Effector memory CD4-positive, alpha-beta T cell (primary cell): ENCODE results near the gene HOATZ.

Experiments used
- DNase-seq, 3 donors: peaks; one replicate each; pipeline ENCODE4 v3.0.0-alpha.2; 2020
- H3K27ac ChIP-seq: 2 replicates; pipeline ENCODE4 v1.7.0; 2013; ENCODE audit warnings: mild to moderate bottlenecking, low read length, moderate library complexity; ENCODE audit not compliant: insufficient read depth, poor library complexity, severe bottlenecking
- H3K27me3 ChIP-seq: replicated peaks from 2 replicates; pipeline ENCODE4 v1.7.0; 2013; ENCODE audit warnings: mild to moderate bottlenecking, low read length; ENCODE audit not compliant: insufficient read depth, control insufficient read depth, poor library complexity, severe bottlenecking
- H3K36me3 ChIP-seq: 2 replicates; pipeline ENCODE4 v1.7.0; 2013; ENCODE audit warnings: mild to moderate bottlenecking, low read length, moderate library complexity; ENCODE audit not compliant: control insufficient read depth, insufficient read depth
- H3K4me1 ChIP-seq: 2 replicates; pipeline ENCODE4 v1.7.0; 2013; ENCODE audit warnings: low read length, mild to moderate bottlenecking; ENCODE audit not compliant: control insufficient read depth, insufficient read depth, poor library complexity, severe bottlenecking
- H3K4me3 ChIP-seq: 2 replicates; pipeline ENCODE4 v1.7.0; 2013; ENCODE audit warnings: low read length, low read depth, mild to moderate bottlenecking; ENCODE audit not compliant: insufficient read depth, poor library complexity, severe bottlenecking
- H3K9me3 ChIP-seq: 2 replicates; pipeline ENCODE4 v1.7.0; 2013; ENCODE audit warnings: mild to moderate bottlenecking, low read length, moderate library complexity; ENCODE audit not compliant: control insufficient read depth

HOATZ gene

DNA sequence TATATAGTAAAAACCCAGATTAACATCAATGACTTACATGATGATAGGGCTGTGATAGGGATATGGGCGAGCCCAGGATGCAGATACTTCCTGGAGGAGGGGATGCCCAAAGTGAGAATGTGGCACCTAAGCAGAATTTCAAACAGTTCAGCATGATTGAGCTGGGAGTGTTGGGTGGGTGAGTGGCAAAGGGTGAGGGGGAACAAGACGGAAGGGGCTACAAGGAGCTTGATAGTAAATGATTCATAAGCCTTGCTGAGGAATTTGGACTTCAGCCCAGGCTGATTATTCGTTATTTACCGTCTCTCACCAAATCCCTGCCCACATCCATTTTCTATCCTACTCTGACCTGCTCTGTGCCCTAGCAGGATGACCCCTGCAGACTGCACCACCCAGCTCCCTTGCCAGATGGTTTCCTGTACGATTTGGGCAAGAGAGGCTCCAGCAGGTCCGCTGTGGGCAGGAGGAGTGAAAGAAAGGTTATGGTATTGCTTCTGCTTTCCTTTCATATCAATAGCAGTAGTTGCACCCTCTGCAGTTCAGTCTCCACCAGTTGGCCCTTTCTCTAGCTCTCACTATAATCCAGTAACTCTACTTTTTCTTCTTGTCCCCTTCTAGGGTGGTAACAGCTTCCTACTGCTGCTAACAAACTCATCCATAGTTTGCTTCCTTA lies 57.4 kb downstream of the HOATZ start:
- no peaks in the 10 kb centered on the region for H3K27me3 ChIP-seq
- H3K36me3 ChIP-seq: no peaks in the 10 kb centered on the region
- no peaks in the 10 kb centered on the region for H3K9me3 ChIP-seq
- DNase-seq: no peak
- H3K4me3 ChIP-seq: no peak overlapping the region
- no peaks in the 10 kb centered on the region for H3K4me1 ChIP-seq
- H3K27ac ChIP-seq: no peak overlapping the region

DNA sequence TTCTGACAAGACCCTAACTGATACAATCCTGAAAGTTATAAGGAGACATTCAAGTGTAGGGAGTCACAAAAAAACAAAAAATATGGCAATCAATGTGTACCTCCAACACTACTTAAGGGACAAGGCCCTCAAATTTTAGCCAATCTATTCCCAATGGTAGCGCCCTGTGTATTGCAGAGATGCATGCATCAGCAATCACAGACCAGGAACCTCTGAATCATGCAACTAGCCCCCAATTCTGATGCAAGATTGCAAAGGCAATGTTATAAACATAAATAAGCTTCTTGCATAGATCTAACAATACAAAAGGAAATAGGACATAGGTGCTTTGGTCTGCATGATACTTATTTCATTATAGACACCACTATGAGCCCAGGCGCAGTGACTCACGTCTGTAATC lies 58.0 kb downstream of the HOATZ start:
- no peaks in the 10 kb centered on the region for H3K4me1 ChIP-seq
- no peak overlapping the region for H3K27ac ChIP-seq
- DNase-seq: no peak
- no peaks in the 10 kb centered on the region for H3K36me3 ChIP-seq
- H3K27me3 ChIP-seq: no peaks in the 10 kb centered on the region
- no peaks in the 10 kb centered on the region for H3K9me3 ChIP-seq
- no peak overlapping the region for H3K4me3 ChIP-seq

- H3K4me3 ChIP-seq: no peak overlapping the region
- no peak for DNase-seq
- no peak overlapping the region for H3K27ac ChIP-seq
These were observed 59.3 kb downstream of the HOATZ start for GRCh38 chr11:111573821-111574249.

DNA sequence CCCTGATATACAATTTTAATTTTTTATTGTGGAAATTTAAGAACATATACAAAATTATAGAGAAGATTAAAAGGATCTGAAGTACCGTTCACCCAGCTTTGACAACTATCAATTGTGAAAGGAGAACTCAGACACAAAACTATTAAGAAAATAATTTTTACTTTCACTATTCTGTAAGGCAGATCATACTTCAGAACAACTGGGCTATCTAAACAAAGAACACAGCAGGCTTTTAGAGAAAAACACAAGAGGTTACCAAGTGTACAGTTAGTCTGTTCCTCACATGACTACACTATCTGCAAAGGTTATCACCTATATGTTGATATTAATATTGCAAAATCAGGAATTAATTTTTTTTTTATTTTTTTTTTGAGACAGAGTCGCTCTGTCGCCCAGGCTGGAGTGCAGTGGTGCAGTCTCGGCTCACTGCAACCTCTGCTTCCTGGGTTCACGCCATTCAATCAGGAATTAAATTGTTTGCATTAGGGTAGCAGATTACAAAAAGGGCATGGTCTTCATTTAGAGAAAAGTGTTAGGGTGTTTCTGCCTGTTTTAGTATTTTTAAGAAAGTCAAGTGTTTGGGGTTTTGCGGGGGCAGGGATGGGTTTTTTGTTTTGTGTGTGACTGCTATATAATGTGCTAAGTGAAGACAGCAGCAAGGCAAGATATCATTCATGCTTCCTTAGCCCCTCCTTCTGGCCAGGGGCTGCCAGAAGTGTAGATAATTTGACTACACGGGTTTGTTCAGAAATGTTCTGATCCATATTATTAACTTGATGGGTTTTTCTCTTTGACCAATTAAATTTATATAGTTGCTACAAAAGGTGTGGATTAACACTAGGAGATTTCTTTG lies 60.0 kb downstream of the HOATZ start:
- no peak overlapping the region for H3K4me3 ChIP-seq
- no peaks in the 10 kb centered on the region for H3K4me1 ChIP-seq
- H3K27ac ChIP-seq: no peak overlapping the region
- no peak for DNase-seq
- no peaks in the 10 kb centered on the region for H3K9me3 ChIP-seq
- no peaks in the 10 kb centered on the region for H3K36me3 ChIP-seq
- H3K27me3 ChIP-seq: no peaks in the 10 kb centered on the region

More at GRCh38 chr11:111573821-111574249, 59.3 kb downstream of the HOATZ start:
- no peaks in the 10 kb centered on the region for H3K27me3 ChIP-seq
- no peaks in the 10 kb centered on the region for H3K4me1 ChIP-seq
- no peaks in the 10 kb centered on the region for H3K9me3 ChIP-seq
- no peaks in the 10 kb centered on the region for H3K36me3 ChIP-seq

DNA sequence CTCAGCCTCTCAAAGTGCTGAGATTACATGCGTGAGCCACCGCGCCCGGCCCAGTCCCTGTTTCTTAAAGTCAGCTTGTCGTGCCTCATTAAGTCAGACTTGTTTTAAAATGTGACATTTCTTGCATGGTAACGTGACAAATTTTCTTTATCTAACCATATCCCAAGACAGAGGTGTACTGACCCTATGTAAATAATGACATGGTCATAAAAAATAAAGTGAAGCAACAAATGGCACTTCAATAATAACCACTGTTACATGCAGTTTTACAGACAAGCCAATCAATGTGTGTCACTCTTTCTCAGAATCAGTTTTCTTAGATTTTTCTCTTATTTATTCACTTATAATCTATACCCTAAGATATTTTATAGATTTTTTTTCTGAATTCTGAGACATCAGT lies 61.2 kb downstream of the HOATZ start:
- DNase-seq: no peak
- no peaks in the 10 kb centered on the region for H3K36me3 ChIP-seq
- H3K27ac ChIP-seq: no peak overlapping the region
- H3K4me3 ChIP-seq: no peak overlapping the region
- no peaks in the 10 kb centered on the region for H3K9me3 ChIP-seq
- no peaks in the 10 kb centered on the region for H3K27me3 ChIP-seq
- H3K4me1 ChIP-seq: no peaks in the 10 kb centered on the region

DNA sequence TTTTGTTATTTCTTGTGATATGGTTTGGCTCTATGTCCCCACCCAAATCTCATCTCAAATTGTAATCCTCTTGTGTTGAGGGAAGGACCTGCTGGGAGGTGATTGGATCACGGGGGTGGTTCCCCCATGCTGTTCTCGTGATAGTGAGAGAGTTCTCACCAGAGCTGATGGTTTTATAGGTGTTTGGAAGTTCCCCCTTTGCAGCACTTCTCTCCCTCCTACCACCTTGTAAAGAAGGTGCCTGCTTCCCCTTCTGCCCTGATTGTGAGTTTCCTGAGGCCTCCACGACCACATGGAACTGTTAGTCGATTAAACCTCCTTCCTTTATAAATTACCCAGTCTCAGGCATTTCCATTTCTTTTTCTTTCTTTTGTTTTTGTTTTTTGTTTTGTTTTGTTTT lies 63.2 kb downstream of the HOATZ start:
- no peak for DNase-seq
- Histone ChIP-seq H3K4me1 (no peaks in the 10 kb centered on the region), H3K9me3 (no peaks in the 10 kb centered on the region), H3K27me3 (no peaks in the 10 kb centered on the region), H3K4me3 (no peak overlapping the region), H3K36me3 (no peaks in the 10 kb centered on the region), H3K27ac (no peak overlapping the region)

- Histone ChIP-seq H3K9me3 (no peaks in the 10 kb centered on the region), H3K36me3 (no peaks in the 10 kb centered on the region), H3K27ac (no peak overlapping the region), H3K4me3 (no peak overlapping the region), H3K27me3 (no peaks in the 10 kb centered on the region), H3K4me1 (no peaks in the 10 kb centered on the region)
- DNase-seq: no peak
These were observed 66.8 kb downstream of the HOATZ start for GRCh38 chr11:111581341-111581740.

- Histone ChIP-seq H3K9me3 (no peaks in the 10 kb centered on the region), H3K4me3 (no peak overlapping the region)
- DNase-seq: no peak
These were observed 67.6 kb downstream of the HOATZ start for GRCh38 chr11:111582163-111582562.

DNA sequence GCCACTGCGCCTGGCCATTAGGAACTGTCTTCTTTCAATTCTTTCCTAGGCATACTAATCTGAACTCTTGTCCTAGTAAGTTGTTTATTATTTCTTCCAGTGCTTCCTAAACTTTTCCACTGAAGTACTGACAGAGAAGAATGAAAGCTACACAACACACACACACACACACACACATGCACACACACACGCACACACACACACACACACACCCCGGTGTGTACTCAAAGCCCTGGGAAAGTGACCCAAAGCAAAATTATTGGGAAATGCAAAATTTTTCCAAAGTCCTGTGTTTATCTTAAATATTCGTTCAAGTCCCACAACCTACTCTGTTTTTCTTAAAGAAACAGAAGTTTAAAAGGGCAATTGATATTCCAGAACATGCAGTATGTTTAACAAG lies 68.3 kb downstream of the HOATZ start:
- Histone ChIP-seq H3K36me3 (no peaks in the 10 kb centered on the region), H3K9me3 (no peaks in the 10 kb centered on the region), H3K4me1 (no peaks in the 10 kb centered on the region), H3K27ac (no peak overlapping the region), H3K27me3 (no peaks in the 10 kb centered on the region), H3K4me3 (no peak overlapping the region)
- no peak for DNase-seq

More at GRCh38 chr11:111582163-111582562, 67.6 kb downstream of the HOATZ start:
- Histone ChIP-seq H3K36me3 (no peaks in the 10 kb centered on the region), H3K4me1 (no peaks in the 10 kb centered on the region), H3K27me3 (no peaks in the 10 kb centered on the region), H3K27ac (no peak overlapping the region)

DNA sequence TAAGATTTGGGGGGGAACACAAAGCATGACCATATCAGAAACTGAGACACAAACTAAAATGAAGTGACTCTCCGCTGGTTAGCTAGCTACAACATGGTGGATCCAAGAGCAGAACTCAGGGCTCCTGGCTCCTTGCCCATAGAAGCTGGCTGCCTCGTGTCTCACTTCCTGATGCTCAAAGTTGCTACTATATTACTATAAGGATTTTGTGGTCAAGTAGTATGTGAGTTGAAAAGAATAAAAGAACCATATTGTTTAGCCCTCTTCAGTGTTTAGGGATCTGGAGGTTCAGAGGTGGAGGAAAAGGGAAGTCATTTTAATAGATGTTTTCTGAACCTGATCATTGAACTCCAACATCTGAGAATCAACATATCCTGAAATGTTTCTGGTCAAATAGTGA lies 70.8 kb downstream of the HOATZ start:
- H3K27me3 ChIP-seq: no peaks in the 10 kb centered on the region
- H3K36me3 ChIP-seq: no peaks in the 10 kb centered on the region
- H3K4me3 ChIP-seq: no peak overlapping the region
- H3K4me1 ChIP-seq: no peaks in the 10 kb centered on the region
- H3K9me3 ChIP-seq: no peaks in the 10 kb centered on the region
- no peak for DNase-seq
- H3K27ac ChIP-seq: no peak overlapping the region
